HG03378 (cell line): ENCODE measurements around the gene DEGS2.

Source experiments
- ATAC-seq: cut with Tn5 transposase; IDR thresholded peaks from one replicate; pipeline ENCODE4 v1.9.1; 2021; ENCODE audit warnings: mild to moderate bottlenecking, moderate library complexity; ENCODE audit not compliant: unreplicated experiment

The DEGS2 gene

GRCh38 chr14:100096656-100097055 is 62.8 kb downstream of the DEGS2 start:
- no peak for ATAC-seq
